GM19455 (cell line): ENCODE results near the gene SLC10A3.

Source experiments
- ATAC-seq: cut with Tn5 transposase; IDR thresholded peaks from one replicate; pipeline ENCODE4 v1.9.1; 2021; ENCODE audit not compliant: unreplicated experiment

The SLC10A3 gene

DNA sequence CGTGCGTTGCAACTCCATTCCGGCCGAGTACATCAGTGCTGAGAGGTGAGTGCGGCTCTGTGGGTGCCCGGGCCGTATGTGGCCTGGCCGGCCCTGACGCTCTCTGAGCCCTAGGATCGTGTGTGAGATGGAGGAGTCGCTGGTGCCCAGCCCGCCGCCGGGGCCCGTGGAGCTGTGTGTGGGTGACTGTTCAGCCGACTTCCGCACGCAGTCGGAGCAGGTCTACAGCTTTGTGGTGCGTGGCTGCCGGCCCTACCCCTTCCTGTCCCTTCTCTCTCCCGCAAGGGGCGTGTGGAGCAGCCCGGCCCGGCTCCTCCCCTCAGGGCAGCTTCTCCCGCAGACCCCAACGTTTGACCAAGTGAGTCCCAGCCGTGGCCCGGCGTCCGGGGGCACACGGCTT is 24.4 kb downstream of the SLC10A3 start:
- no peak for ATAC-seq

DNA sequence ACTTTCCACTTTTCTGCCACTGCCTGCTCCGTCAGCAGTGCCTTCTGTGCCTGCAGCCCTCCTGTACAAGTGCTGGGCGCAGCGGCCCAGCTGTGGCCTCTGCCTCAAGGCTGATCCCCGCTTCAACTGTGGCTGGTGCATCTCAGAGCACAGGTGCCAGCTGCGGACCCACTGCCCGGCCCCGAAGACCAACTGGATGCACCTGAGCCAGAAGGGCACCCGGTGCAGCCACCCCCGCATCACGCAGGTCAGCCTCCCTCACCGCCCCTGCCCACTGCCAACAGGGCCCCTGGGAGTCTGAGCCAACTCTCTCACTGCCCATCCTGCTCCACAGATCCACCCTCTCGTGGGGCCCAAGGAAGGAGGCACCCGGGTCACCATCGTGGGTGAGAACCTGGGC is 24.8 kb downstream of the SLC10A3 start:
- no peak for ATAC-seq

DNA sequence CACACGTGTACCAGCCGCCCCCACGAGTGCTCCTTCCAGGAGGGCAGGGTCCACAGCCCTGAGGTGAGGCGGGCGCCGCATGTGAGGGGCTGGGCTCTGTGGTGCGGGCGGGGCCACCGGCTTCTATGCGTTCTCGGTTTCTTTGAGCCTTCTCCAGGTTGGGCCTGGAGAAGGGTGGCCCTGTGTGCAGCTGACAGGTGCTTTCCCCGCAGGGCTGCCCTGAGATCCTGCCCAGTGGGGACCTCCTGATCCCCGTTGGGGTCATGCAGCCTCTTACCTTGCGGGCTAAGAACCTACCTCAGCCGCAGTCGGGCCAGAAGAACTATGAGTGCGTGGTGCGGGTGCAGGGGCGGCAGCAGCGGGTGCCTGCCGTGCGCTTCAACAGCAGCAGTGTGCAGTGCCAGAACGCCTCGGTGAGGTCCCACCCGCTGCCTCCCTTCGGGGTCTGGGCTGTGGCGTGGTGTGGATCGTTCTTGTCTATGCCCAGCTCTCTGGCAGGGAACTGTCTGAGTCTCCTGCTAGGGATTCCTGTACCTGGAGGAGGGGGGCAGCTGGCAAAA is 25.5 kb downstream of the SLC10A3 start:
- ATAC-seq = no peak

DNA sequence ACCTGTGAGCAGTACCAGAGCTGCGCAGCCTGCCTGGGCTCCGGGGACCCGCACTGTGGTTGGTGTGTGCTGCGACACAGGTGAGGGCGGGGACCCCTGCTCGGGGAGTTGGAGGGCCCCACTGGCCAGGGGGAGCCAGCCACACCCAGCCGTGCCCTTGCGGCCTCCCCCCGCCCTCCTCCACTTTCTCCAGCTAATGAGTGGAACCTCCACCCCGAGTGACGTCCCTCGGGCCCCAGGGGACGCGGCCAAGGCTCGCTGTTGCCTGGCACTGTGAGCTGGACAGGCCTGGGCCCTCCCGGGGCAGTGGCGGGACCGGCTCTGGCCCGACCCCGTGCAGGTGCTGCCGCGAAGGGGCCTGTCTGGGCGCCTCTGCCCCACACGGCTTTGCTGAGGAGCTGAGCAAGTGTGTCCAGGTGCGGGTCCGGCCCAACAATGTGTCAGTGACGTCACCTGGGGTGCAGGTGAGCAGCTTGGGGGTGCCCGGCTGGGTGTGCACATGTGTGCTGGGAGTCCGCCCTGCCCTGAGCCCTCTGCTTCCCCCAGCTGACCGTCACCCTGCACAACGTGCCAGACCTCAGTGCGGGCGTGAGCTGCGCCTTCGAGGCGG is 26.7 kb downstream of the SLC10A3 start:
- no peak for ATAC-seq

DNA sequence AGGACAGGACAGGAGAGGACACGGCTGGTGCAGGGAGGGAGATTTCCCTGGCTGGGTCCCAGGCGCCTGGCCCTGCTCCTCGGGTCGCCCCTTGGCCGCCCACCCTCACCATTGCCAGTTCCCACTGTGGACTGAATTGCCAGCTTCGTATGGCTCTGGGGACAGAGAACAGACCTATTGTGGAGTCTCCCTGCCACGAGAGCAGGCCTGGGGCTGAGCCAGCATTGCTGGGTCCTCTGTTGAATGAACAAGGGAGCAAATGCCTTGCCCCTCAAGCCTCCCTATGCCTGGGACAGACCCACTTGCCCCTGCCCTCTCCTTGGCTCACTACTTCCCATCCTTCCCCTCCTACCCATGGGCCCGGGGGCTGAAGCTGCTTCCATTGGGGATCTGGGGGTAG is 28.0 kb downstream of the SLC10A3 start:
- no peak for ATAC-seq

DNA sequence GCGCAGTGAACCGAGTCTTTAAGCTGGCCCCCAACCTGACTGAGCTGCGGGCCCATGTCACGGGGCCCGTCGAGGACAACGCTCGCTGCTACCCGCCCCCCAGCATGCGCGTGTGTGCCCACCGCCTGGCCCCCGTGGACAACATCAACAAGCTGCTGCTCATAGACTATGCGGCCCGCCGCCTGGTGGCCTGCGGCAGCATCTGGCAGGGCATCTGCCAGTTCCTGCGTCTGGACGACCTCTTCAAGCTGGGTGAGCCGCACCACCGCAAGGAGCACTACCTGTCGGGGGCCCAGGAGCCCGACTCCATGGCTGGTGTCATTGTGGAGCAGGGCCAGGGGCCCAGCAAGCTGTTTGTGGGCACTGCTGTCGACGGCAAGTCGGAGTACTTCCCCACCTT is 30.1 kb downstream of the SLC10A3 start:
- ATAC-seq = no peak

DNA sequence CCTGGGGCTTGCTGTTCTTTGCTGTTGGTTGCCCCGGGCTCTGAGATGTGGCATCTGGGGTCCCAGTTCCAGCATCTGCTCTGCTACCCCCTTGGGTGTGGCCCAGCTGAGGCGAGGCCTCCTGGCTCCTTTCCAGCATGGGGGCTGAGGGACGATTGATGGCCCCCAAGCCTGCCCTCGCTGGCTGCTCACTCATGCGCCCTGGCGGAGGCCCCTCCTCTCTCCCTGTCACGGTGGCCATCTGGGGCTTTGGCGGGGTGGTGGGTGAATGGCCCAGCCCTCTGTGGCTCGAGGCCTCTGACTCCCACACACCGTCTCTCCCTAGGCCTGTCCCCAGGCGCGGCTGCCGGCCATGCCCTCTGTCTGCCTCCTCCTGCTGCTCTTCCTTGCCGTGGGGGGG is 30.6 kb downstream of the SLC10A3 start:
- no peak for ATAC-seq

DNA sequence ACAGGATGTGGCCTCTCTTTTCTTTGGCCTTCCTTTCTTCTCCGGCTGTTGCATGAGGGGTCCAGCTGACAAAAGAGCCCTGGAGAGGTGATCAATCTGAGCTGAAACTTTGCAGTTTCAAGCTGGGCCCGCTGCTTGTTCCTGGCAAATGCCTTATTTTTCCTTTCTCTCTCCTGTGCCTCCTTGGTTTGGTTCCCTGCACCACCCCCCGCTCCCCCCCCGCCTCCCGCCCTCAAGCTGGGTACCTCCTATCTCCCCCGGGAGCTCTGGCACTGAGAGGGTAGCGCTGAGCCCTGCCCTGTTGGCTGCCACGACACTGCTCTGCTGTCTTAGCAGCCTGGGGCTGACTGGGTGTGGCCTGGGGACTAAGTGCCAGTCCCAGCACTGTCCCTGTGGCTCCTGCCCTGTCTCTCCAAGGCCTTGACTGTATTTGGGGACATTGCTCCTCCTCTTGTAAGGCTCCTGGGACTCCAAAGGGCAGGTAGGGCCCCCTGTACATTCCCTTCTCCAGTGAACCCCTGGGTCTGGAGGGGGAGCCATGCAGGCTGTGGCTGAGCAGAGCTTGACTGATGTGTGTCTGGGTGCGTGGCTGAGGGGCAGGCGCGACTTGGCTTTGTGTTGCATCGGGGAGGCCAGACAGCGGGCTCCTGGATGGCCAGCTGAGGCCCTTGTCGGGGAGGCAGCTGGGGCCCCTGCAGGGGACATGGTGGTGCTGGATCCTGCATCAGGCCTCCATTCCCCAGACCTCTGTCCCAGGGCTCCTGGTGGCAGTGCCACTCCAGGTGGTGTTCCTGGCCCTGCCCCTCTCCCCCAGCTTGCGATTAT is 31.3 kb downstream of the SLC10A3 start:
- no peak for ATAC-seq

DNA sequence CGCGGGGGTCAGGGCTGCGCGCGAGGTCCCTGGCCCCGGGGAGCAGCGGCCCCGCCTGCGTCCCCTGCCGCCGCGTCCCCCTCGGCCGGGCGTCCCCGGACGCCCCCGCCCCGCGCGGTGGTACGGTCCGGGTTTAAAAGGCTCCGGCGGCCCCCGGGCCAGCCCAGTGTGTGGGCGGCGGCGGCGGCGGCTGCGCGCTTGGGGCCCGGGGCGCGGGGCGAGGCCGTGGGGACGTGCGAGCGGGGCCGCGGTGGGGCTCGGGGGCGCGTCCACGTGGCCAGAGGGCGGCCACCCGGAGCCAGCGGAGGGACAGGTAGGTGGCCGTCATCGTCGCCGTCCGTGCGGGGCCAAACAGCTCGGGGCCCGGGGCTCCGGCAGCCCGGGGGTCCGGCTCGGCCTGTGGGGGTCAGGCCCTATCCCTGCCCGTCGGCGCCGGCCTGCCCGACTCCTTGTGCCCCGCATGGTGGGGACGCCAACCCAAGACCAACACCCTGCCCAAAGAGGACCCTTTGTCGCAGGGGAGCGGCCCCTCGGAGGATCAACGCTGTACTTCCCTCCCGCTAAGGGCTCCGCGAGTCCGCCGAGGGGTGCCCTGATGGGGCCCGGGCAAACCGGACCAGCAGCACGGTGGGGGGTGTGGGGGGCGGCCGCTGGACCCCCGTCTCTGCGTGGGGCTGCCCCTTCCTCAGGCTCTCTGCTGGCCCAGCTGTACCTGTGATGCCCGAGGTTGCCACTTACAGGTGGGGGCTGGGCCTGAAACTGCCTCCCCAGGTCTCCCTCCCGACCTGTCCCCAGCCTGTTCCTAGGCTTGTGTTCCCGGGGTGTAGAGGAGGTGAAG is 32.1 kb downstream of the SLC10A3 start, which contains the start of gene PLXNA3:
PLXNA3 (plus strand) TSS at position 166 of the 838 bp plus-strand sequence. CDS start 1,903 bp downstream, outside the sequence.
- ATAC-seq = peak; percentile 50

DNA sequence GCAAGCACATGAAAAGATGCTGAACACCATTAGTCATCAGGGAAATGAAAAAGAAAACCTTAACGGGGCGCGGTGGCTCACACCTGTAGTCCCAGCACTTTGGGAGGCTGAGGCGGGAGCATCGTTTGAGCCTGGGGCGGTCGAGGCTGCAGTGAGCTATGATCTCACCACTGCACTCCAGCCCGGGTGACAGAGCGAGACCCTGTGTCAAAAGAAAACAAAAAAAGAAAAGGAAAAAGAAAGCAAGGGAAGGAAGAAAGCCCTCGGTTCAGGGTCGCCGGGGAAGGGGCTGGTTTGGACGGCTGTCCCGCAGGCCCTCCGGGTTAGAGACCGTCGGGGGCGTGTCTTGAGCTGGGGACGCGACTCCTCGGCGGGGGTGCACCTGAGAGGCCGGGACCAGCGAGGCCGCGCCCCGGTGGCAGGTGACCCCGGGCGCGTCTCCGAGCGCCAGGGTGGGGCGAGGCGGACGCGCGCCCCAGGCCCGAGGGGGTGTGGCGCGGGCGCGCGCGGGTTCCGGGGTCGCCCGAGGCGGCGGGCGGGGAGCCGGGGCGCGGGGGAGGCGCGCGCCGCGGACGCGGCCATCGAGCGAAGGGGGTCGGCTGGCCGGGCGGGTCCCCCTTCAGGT is 32.8 kb downstream of the SLC10A3 start:
- peak; percentile 33 for ATAC-seq

DNA sequence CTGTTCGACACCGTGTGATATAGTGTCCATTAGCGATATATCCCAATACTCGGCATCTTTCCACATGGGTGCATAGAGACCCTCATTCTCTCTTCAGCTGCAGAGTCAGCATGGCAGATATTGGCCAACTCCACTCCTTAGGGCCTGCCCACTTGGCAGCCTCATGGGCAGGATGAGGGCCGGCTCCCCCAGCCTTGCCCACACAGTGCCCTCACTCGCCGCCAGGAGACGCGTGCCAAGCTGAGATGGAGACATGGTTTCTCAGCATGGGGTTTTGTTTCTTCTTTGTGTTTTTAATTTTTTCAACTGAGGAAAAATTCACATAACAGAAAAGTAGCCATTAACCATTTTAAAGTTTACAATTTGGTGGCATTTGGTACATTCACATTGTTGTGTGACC is 37.6 kb downstream of the SLC10A3 start:
- ATAC-seq = no peak

DNA sequence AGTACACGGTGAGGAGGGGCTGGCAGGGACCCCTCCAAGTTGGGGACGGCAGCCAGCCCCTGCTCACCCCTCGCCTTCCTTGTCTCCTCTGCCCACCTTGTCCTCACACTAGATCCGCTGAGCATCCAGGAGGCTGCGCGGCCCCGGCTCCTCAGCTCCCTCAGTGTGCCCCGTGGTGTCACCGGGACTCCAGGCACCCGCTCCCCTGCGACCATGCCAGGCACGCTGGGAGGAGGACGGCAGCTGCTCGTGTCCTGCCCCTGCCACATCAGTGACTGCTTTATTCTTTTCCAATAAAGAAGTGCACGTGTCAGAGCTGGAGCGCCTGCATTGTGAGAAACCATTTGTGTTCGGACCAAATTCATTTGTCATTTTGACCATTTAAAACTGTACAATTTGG is 40.1 kb downstream of the SLC10A3 start:
- ATAC-seq = no peak

DNA sequence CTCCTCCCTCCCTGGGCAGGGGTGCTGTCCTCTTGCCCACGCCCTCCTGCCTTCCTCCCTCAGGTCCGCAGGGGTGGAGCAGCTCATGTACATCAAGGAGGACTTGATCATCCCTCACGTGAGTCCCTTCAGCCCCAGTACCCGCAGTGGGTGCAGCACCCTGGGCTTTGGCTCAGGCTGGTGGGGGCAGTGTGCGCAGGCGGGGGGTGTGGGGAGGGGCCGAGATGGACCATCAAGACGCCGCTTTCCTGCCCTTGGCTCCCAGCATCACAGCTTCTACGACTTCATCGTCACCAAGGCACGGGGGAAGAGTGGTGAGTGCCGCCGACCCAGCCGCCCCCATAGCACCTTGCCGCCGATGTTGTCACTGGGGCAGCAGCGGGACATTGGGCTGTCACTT is 40.8 kb downstream of the SLC10A3 start:
- no peak for ATAC-seq

DNA sequence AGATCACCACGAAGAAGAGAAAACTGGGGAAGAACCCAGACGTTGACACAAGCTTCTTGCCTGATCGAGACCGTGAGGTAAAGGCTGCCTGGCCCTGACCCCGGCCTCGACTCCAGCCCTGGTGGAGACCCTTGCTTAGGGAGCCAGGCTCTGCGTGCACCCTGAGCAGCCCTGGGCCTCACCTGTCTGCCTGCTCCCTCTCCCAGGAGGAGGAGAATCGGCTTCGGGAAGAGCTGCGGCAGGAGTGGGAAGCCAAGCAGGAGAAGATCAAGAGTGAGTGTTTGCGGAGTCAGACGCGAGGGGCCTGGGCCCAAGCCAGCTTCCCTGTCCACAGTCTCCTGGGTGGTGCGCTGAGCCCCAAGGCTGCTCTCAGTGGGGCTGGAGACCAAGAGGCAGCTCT is 41.9 kb downstream of the SLC10A3 start:
- no peak for ATAC-seq

DNA sequence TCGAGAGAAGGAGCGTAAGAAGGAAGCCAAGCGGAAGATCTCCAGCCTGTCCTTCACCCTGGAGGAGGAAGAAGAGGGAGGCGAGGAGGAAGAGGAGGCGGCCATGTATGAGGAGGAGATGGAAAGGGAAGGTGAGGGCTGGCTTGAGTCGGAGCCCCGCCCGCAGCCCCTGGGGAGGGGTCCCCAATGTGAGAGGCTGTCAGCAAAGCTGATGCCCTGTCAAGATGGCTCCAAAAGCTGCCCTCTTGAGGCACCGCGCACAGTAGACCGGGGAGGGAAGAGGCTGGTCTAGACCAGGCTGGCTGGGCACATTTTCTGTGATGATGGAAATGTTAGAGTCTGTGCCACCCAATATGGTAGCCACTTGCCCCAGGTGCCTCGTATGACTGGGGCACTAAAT is 44.0 kb downstream of the SLC10A3 start:
- ATAC-seq = no peak

DNA sequence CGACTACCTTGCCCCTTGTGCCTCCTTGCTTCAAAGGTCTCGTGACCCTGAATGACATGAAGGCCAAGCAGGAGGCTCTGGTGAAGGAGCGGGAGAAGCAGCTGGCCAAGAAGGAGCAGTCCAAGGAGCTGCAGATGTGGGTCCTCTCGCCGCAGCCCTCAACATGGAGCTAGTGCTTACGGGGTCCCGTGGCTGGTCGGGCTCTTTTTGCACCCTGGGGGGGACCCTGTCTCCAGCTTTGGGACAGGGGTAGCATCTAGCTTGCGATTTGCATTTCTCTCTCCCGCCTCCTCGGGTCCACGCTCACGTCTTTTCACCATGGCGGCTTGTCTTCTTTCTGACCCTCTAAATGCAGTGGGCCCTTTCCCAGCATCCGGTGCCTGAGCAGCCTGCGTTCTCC is 44.7 kb downstream of the SLC10A3 start:
- ATAC-seq = no peak

DNA sequence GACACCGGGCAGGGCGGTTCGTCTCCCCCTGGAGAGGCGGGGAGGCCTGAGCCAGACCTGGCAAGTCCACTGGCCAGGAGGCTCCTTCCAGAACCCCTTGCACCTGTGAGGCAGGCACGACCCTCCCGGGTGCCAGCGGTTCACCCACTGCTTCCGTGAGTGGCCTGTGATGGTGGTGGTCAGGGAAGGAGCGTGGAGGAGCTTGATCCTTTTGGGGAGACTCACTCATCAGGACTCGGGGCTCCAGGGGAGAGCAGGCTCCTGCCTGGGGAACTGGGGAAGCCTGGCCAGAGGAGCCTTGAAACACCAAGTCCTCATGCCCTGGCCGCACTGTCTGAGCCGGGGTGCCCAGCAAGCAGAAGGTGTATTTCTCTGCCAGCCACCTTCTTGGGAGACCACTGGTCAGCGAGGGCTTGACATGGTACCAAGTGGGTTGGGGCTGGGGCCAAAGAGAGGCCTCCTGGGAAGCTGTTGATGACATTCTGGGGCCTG is 45.6 kb downstream of the SLC10A3 start:
- no peak for ATAC-seq

DNA sequence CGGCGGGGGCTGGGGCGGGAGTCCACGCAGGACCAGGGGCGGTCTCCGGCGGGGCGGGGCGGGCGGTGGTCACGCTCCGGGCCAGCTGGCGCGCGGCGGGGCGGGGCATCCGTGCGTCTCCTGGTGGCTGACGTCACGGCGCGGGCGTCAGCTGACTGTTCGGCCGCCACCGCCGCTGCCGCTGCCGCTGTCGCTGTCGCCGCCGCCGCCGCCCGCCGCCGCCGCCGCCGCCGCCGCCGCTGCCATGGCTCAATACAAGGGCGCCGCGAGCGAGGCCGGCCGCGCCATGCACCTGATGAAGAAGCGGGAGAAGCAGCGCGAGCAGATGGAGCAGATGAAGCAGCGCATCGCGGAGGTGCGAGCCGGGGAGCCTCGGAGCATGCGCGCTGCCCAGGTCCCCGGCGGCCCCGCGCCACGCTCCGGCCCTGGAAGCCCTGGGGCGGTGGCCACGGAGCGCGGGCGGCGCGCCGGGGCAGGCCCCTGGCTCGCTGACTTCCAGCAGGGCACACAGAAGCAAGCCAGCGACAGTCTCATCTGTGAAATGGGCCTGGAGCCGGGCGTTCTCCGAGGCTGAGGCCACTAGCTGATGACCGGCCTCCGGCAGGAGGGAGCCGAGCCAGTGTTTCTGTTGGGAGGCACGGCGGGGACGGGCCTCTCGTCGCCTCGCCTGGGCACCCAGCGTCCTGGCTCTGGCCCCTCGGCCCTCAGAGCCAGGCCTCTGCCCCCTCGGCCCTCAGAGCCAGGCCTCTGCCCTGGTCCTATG is 46.3 kb downstream of the SLC10A3 start, which contains the start of gene FAM50A:
FAM50A (plus strand) TSS at position 150 of the 763 bp plus-strand sequence; CDS start at position 245, 95 bp downstream.
- ATAC-seq = peak; percentile 76

DNA sequence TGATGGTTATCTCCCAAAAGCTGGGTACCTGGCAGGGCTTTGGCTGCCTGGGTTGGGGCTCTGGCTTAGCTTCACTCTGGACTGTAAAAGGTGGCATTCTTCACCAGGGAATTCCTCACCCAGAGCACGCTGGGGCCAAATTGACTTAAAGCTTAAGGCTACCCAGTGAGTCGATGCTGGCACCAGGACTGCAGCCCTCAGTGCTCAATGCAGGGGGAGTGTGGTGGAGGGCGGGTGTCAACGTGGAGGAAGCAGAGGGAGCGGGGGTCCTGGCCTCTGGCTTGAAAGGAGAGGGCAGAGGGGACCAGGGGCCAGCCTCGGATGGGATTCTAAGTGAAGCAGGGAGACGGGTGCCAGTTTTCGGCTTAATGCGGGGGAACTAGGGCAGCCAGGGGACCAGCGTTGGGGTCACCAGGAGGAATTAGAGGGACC is 46.9 kb downstream of the SLC10A3 start:
- no peak for ATAC-seq
